ENCODE data around the gene BCKDHA. TPM values are rescaled to one million over a fixed set of nuclear protein-coding genes. Genes with fewer than 3 reads are reported as not detected.

The BCKDHA gene
- total and polyA plus RNA-seq, 2 donors (not counting 3 experiments of a cell fraction or from before 2014, with no cell fraction given): 16.5 to 50.4 TPM

GRCh38 chr19:41436674-41436951 is 39.0 kb downstream of the BCKDHA start:
- no peaks in the 10 kb centered on the region for H3K79me2 ChIP-seq (ENCODE audit: control insufficient read depth, insufficient read depth, low read length)
- H3K9ac ChIP-seq (replicated peaks; ENCODE audit: extremely low read depth, insufficient read depth, low read length): no peak overlapping the region
- H3K27me3 ChIP-seq (ENCODE audit: control insufficient read depth in 2 of 2, insufficient read depth in 2 of 2, low read length in 2 of 2): no peaks in the 10 kb centered on the region
- H2AFZ ChIP-seq (ENCODE audit: low read depth, low read length): no peak overlapping the region
- FAIRE-seq (no peak), DNase-seq (ENCODE audit: low read depth, low spot score) (no peak)
- dilution Hi-C loops (cut with MboI; ENCODE audit: extremely low pct_ligation_motif_present, low sequenced_read_pairs) (no loop called here), intact Hi-C loops (cut with micrococcal nuclease) (no loop called here)
- H3K36me3 ChIP-seq (ENCODE audit: control insufficient read depth in 2 of 2, extremely low read depth in 1 of 2, insufficient read depth in 2 of 2, low read length in 2 of 2): peaks cover 0 to 17% of the 10 kb centered on the region in 2 experiments
- H3K4me2 ChIP-seq (ENCODE audit: insufficient read depth, low read length): no peak overlapping the region
- no peak for TF ChIP-seq JUN (IDR thresholded peaks at IDR 0.05; ENCODE audit: borderline replicate concordance, insufficient read depth, insufficient read length, low read depth)
- TF ChIP-seq CTCF (IDR thresholded peaks at IDR 0.05; ENCODE audit: extremely low read depth in 1 of 2, insufficient read depth in 1 of 2, low read depth in 1 of 2, low read length in 2 of 2): no peak
- TF ChIP-seq POLR2AphosphoS5 (IDR thresholded peaks at IDR 0.05; ENCODE audit: insufficient read depth, low read depth, low read length): no peak
- no peak for TF ChIP-seq GATA2 (IDR thresholded peaks at IDR 0.05; ENCODE audit: insufficient read depth, insufficient read length, low read depth, low read length)
- TF ChIP-seq MYC (IDR thresholded peaks at IDR 0.05; ENCODE audit: low read depth, low read length): no peak
- H3K4me1 ChIP-seq (ENCODE audit: control insufficient read depth, extremely low read depth, insufficient read depth, low read length): peaks cover 6% of the 10 kb centered on the region
- H3K27ac ChIP-seq (ENCODE audit: insufficient read depth, low read depth, low read length): no peak overlapping the region
- H3K4me3 ChIP-seq (replicated peaks in 1 of 3; ENCODE audit: insufficient read depth in 1 of 3, low read depth in 1 of 3, low read length in 3 of 3): no peak overlapping the region
- H4K20me1 ChIP-seq (replicated peaks; ENCODE audit: control insufficient read depth, extremely low read depth, insufficient read depth, low read length): no peaks in the 10 kb centered on the region
- no peaks in the 10 kb centered on the region for H3K9me1 ChIP-seq (replicated peaks; ENCODE audit: control insufficient read depth, extremely low read depth, insufficient read depth, low read length)
- BruUV-seq (replicated peaks): no TSS peak
- H3K9me3 ChIP-seq (replicated peaks; ENCODE audit: control insufficient read depth, insufficient read depth, low read length): no peaks in the 10 kb centered on the region
- POLR2A ChIA-PET: no interaction called here
- CTCF ChIA-PET: interaction anchor here (1.0 to 3.8 kb wide), 4 partner anchors 12 to 127 kb away, joined by 3 to 23 read pairs (median 4); no protein-coding TSS in a partner anchor

GRCh38 chr19:41437944-41438574 is 40.4 kb downstream of the BCKDHA start:
- BruUV-seq (replicated peaks): no TSS peak
- Histone ChIP-seq H3K79me2 (ENCODE audit: control insufficient read depth, insufficient read depth, low read length) (no peaks in the 10 kb centered on the region), H3K36me3 (ENCODE audit: control insufficient read depth in 2 of 2, extremely low read depth in 1 of 2, insufficient read depth in 2 of 2, low read length in 2 of 2) (peaks cover 0 to 7% of the 10 kb centered on the region in 2 experiments), H3K4me3 (replicated peaks in 1 of 3; ENCODE audit: insufficient read depth in 1 of 3, low read depth in 1 of 3, low read length in 3 of 3) (no peak overlapping the region), H4K20me1 (replicated peaks; ENCODE audit: control insufficient read depth, extremely low read depth, insufficient read depth, low read length) (no peaks in the 10 kb centered on the region), H3K9me1 (replicated peaks; ENCODE audit: control insufficient read depth, extremely low read depth, insufficient read depth, low read length) (no peaks in the 10 kb centered on the region), H3K4me2 (ENCODE audit: insufficient read depth, low read length) (no peak overlapping the region), H3K9me3 (replicated peaks; ENCODE audit: control insufficient read depth, insufficient read depth, low read length) (no peaks in the 10 kb centered on the region), H3K9ac (replicated peaks; ENCODE audit: extremely low read depth, insufficient read depth, low read length) (no peak overlapping the region), H3K27me3 (ENCODE audit: control insufficient read depth in 2 of 2, insufficient read depth in 2 of 2, low read length in 2 of 2) (no peaks in the 10 kb centered on the region), H2AFZ (ENCODE audit: low read depth, low read length) (no peak overlapping the region), H3K4me1 (ENCODE audit: control insufficient read depth, extremely low read depth, insufficient read depth, low read length) (peaks cover 6% of the 10 kb centered on the region), H3K27ac (ENCODE audit: insufficient read depth, low read depth, low read length) (no peak overlapping the region)
- no peak for TF ChIP-seq JUN (IDR thresholded peaks at IDR 0.05; ENCODE audit: borderline replicate concordance, insufficient read depth, insufficient read length, low read depth)
- TF ChIP-seq POLR2A (IDR thresholded peaks at IDR 0.05; ENCODE audit: low read depth, low read length): no peak
- TF ChIP-seq EZH2 (IDR thresholded peaks at IDR 0.05; ENCODE audit: borderline replicate concordance, low read depth, low read length, severe bottlenecking): no peak
- TF ChIP-seq MAX (IDR thresholded peaks at IDR 0.05; ENCODE audit: insufficient read depth, insufficient read length): no peak
- TF ChIP-seq MYC (IDR thresholded peaks at IDR 0.05; ENCODE audit: low read depth, low read length): no peak
- TF ChIP-seq CTCF (IDR thresholded peaks at IDR 0.05; ENCODE audit: extremely low read depth in 1 of 2, insufficient read depth in 1 of 2, low read depth in 1 of 2, low read length in 2 of 2): no peak
- TF ChIP-seq FOS (IDR thresholded peaks at IDR 0.05; ENCODE audit: borderline replicate concordance, insufficient read depth, low read length): no peak
- no peak for TF ChIP-seq POLR2AphosphoS5 (IDR thresholded peaks at IDR 0.05; ENCODE audit: insufficient read depth, low read depth, low read length)
- TF ChIP-seq GATA2 (IDR thresholded peaks at IDR 0.05; ENCODE audit: insufficient read depth, insufficient read length, low read depth, low read length): no peak
- ChIA-PET POLR2A (no interaction called here), CTCF (interaction anchor here (1.4 to 3.8 kb wide), 3 partner anchors 11 to 125 kb away, joined by 3 to 23 read pairs (median 4); partner anchors contain the start of gene TGFB1)
- FAIRE-seq (no peak), DNase-seq (ENCODE audit: low read depth, low spot score) (no peak)
- dilution Hi-C loops (cut with MboI; ENCODE audit: extremely low pct_ligation_motif_present, low sequenced_read_pairs): no loop called here
- intact Hi-C loops (cut with micrococcal nuclease): no loop called here

All from endothelial cell of umbilical vein (primary cell).